Activated CD4-positive, alpha-beta memory T cell treated with anti-CD3 and anti-CD28 coated beads, Interleukin-2, amount 10 ng/mL, durations not matched to agents 7 days and 5 days (primary cell): ENCODE data around the gene FUCA2. TPM values are rescaled to one million over a fixed set of nuclear protein-coding genes. Genes with fewer than 3 reads are reported as not detected.

Experiments used
- CTCF ChIA-PET: fragments of 350-600 bp; sonication (Branson Sonifier 250); formaldehyde crosslinking; loops from one replicate; lab custom pipeline; 2021; ENCODE audit warnings: antibody characterized with exemption, inconsistent platforms; lab: Charles Lee
- POLR2A ChIA-PET: fragments of 350-600 bp; sonication (Branson Sonifier 250); formaldehyde crosslinking; loops from one replicate; lab custom pipeline; 2021; ENCODE audit warnings: antibody characterized with exemption; lab: Charles Lee
- DNase-seq: peaks from one replicate; pipeline ENCODE4 v3.0.0-alpha.2; 2020
- H3K27ac Mint-ChIP-seq: one replicate; pipeline ENCODE4 v1.8.0; 2021; ENCODE audit warnings: mild to moderate bottlenecking, mixed read lengths
- H3K27me3 Mint-ChIP-seq: one replicate; pipeline ENCODE4 v1.8.0; 2021; ENCODE audit warnings: mixed read lengths
- H3K36me3 Mint-ChIP-seq: one replicate; pipeline ENCODE4 v1.8.0; 2021; ENCODE audit warnings: low read depth, mixed read lengths
- H3K4me1 Mint-ChIP-seq: one replicate; pipeline ENCODE4 v1.8.0; 2021; ENCODE audit warnings: mixed read lengths
- H3K4me3 Mint-ChIP-seq: one replicate; pipeline ENCODE4 v1.8.0; 2021; ENCODE audit warnings: mild to moderate bottlenecking, mixed read lengths
- H3K9me3 Mint-ChIP-seq: one replicate; pipeline ENCODE4 v1.8.0; 2021; ENCODE audit warnings: mixed read lengths
- total RNA-seq, 2 experiments: library from RNA; stranded (reverse); gene quantifications; one replicate each; pipeline ENCODE4 v1.2.3, GENCODE V29; 2021

Gene FUCA2, protein sequence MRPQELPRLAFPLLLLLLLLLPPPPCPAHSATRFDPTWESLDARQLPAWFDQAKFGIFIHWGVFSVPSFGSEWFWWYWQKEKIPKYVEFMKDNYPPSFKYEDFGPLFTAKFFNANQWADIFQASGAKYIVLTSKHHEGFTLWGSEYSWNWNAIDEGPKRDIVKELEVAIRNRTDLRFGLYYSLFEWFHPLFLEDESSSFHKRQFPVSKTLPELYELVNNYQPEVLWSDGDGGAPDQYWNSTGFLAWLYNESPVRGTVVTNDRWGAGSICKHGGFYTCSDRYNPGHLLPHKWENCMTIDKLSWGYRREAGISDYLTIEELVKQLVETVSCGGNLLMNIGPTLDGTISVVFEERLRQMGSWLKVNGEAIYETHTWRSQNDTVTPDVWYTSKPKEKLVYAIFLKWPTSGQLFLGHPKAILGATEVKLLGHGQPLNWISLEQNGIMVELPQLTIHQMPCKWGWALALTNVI
- 10 to 100 TPM; 22.1 to 23.1 TPM for total RNA-seq

DNA sequence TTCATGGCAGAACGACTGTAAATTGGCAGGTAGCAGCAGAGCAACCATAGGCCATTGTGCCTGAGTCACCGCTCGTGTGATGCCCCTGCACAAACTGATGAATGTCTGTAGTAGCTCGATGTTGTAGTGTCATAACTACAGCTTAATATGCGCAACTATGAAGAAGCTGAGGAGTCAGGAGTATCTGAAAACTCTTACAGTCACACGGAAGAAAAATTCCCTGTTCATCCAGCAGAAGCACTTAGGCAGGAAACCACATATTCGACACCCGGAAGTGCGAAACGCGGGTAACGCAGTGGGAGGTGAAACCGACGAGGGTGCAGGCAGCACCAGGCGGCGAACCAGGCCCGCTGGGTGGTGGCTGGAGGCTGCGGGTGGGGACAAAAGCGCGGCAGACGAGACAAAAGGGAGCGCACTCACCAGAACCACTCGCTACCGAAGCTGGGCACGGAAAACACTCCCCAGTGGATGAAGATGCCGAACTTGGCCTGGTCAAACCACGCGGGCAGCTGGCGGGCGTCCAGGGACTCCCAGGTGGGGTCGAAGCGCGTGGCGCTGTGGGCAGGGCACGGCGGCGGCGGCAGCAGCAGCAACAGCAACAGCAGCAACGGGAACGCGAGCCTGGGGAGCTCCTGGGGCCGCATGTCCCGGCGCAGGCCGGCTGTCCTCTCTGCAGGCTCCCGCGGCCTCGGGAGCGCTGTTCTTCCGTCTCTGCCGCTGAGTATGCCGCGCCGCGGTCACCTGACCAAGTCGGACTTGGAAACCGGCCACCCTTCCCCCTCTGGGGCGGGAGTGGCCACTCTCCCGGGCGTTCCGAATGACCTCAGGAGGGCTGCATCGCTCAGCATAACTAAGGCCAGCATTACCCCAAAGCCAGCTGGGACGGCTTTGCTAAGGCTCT, at the start of gene FUCA2:
Gene FUCA2, minus strand, starts transcription at position 730 of the 901 bp plus-strand sequence. Its CDS starts 86 bp downstream, at position 644.
- peaks cover 19% of the 10 kb centered on the region for H3K36me3 Mint-ChIP-seq
- peak; percentile 77 for DNase-seq
- H3K27ac Mint-ChIP-seq = peak within 1 kb of the TSS; percentile 84
- ChIA-PET POLR2A (interaction anchor here (0.7 to 4.5 kb wide), 21 partner anchors 8 to 617 kb away, joined by 3 to 68 read pairs (median 4); partner anchors contain the start of genes ADAT2, LTV1 and PEX3), CTCF (interaction anchor here (0.8 to 3.6 kb wide), 6 partner anchors 9 to 30 kb away, joined by 3 to 49 read pairs (median 8); no protein-coding TSS in a partner anchor)
- no peaks in the 10 kb centered on the region for H3K27me3 Mint-ChIP-seq
- H3K4me3 Mint-ChIP-seq = peak within 1 kb of the TSS; percentile 94
- no peaks in the 10 kb centered on the region for H3K9me3 Mint-ChIP-seq
- H3K4me1 Mint-ChIP-seq = peaks cover 35% of the 10 kb centered on the region

- no peak for DNase-seq
- Mint-ChIP-seq H3K27ac (no peak overlapping the region), H3K4me3 (no peak overlapping the region), H3K9me3 (no peaks in the 10 kb centered on the region), H3K36me3 (peaks cover 29% of the 10 kb centered on the region), H3K27me3 (no peaks in the 10 kb centered on the region), H3K4me1 (peaks cover 29% of the 10 kb centered on the region)
- POLR2A ChIA-PET = interaction anchor here (0.6 to 1.2 kb wide), 3 partner anchors 10 to 594 kb away, joined by 3 read pairs; no protein-coding TSS in a partner anchor
- CTCF ChIA-PET = no interaction called here
Measured at GRCh38 chr6:143561105-143561704, 49.7 kb upstream of the FUCA2 start.

- no peaks in the 10 kb centered on the region for H3K27me3 Mint-ChIP-seq
- H3K9me3 Mint-ChIP-seq = no peaks in the 10 kb centered on the region
- peaks cover 30% of the 10 kb centered on the region for H3K36me3 Mint-ChIP-seq
- H3K27ac Mint-ChIP-seq = no peak overlapping the region
- no peak overlapping the region for H3K4me3 Mint-ChIP-seq
- POLR2A ChIA-PET = no interaction called here
- CTCF ChIA-PET = no interaction called here
- peaks cover 41% of the 10 kb centered on the region for H3K4me1 Mint-ChIP-seq
- no peak for DNase-seq
Measured at GRCh38 chr6:143559051-143559660, 47.6 kb upstream of the FUCA2 start.

DNA sequence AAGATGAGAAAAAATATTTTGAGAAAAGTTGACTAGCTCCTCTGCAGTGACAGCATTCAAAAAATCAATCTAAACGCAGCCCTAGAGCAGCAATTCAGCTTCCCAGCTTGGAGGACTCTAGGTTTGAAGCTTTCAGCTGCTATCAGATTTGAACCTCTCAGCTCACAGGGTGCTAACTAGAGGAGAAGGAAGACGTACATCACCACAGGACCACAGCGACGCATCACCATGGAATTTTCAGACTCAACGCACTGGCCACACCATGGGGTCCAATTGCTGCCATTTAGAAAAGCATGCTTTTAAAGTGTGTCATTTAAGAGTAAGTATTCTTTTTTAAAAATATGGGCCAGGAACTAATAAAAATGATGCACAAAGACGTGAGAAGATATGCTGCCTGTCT, 45.0 kb upstream of the FUCA2 start:
- Mint-ChIP-seq H3K36me3 (peaks cover 27% of the 10 kb centered on the region), H3K27ac (no peak overlapping the region), H3K9me3 (no peaks in the 10 kb centered on the region), H3K4me1 (peaks cover 60% of the 10 kb centered on the region), H3K27me3 (no peaks in the 10 kb centered on the region), H3K4me3 (no peak overlapping the region)
- POLR2A ChIA-PET = interaction anchor here (0.8 to 1.4 kb wide), 3 partner anchors 13 to 43 kb away, joined by 3 to 4 read pairs (median 3); no protein-coding TSS in a partner anchor
- DNase-seq = no peak
- CTCF ChIA-PET = interaction anchor here (1.8 kb wide), 1 partner anchor 21 kb away, joined by 4 read pairs; no protein-coding TSS in a partner anchor

- no peaks in the 10 kb centered on the region for H3K27me3 Mint-ChIP-seq
- POLR2A ChIA-PET = interaction anchor here (0.8 to 2.3 kb wide), 5 partner anchors 11 to 44 kb away, joined by 3 to 6 read pairs (median 4); partner anchors contain the start of gene FUCA2
- H3K27ac Mint-ChIP-seq = no peak overlapping the region
- peaks cover 26% of the 10 kb centered on the region for H3K36me3 Mint-ChIP-seq
- peak overlapping the region; percentile 24 for H3K4me3 Mint-ChIP-seq
- DNase-seq = no peak
- peaks cover 56% of the 10 kb centered on the region for H3K4me1 Mint-ChIP-seq
- no peaks in the 10 kb centered on the region for H3K9me3 Mint-ChIP-seq
- CTCF ChIA-PET = interaction anchor here (0.8 to 1.8 kb wide), 4 partner anchors 17 to 457 kb away, joined by 3 to 4 read pairs (median 4); no protein-coding TSS in a partner anchor
Measured at GRCh38 chr6:143555582-143555981, 44.1 kb upstream of the FUCA2 start.

DNA sequence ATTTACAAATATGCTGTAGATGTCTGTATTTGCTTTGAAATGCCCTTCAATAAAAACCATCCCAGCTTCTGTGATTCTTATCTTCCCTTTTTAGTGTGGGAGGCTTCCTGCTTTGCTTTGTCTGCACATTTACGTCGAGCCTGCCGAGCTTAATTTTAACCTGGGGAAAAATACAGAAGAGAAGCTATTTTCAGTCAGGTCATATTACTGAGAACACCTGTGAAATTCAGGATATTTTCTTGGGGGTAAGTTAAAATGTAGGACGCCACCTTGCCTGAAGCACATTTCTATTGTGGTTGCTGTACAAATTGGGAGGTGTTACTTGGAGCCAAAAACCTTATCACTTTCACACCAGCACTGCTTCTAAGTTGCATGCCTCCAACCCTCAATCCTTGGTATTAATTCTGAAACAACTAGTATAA, 43.6 kb upstream of the FUCA2 start:
- H3K4me1 Mint-ChIP-seq = peaks cover 56% of the 10 kb centered on the region
- peaks cover 22% of the 10 kb centered on the region for H3K36me3 Mint-ChIP-seq
- H3K27ac Mint-ChIP-seq = peak overlapping the region; percentile 5
- ChIA-PET CTCF (interaction anchor here (0.8 to 1.8 kb wide), 5 partner anchors 17 to 458 kb away, joined by 3 to 4 read pairs (median 3); no protein-coding TSS in a partner anchor), POLR2A (interaction anchor here (0.8 to 2.3 kb wide), 4 partner anchors 9 to 44 kb away, joined by 3 to 6 read pairs (median 6); partner anchors contain the start of gene FUCA2)
- H3K9me3 Mint-ChIP-seq = no peaks in the 10 kb centered on the region
- peak overlapping the region; percentile 19 for H3K4me3 Mint-ChIP-seq
- no peak for DNase-seq
- no peaks in the 10 kb centered on the region for H3K27me3 Mint-ChIP-seq

- no peak overlapping the region for H3K4me3 Mint-ChIP-seq
- H3K4me1 Mint-ChIP-seq = peaks cover 73% of the 10 kb centered on the region
- no peak for DNase-seq
Measured at GRCh38 chr6:143553337-143553736, 41.8 kb upstream of the FUCA2 start.

DNA sequence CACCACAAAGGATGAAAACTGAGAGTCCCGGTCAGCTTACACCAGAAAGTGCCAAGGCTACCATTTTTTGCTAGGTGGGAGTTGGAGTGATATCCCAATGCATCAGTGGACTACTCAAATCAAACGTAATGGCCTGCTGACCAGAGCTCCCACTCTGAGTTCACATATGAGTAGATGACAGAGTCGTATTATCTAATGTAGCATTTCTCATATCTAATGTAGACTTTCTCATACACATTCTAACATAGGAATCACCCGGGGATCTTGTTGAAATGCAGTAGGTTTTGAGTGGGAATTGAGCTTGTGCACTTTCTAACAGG, 38.4 kb upstream of the FUCA2 start:
- no peaks in the 10 kb centered on the region for H3K9me3 Mint-ChIP-seq
- H3K4me3 Mint-ChIP-seq = no peak overlapping the region
- no peaks in the 10 kb centered on the region for H3K27me3 Mint-ChIP-seq
- H3K4me1 Mint-ChIP-seq = peaks cover 83% of the 10 kb centered on the region
- peaks cover 19% of the 10 kb centered on the region for H3K36me3 Mint-ChIP-seq
- CTCF ChIA-PET = interaction anchor here (1.4 to 1.6 kb wide), 3 partner anchors 10 to 26 kb away, joined by 5 to 13 read pairs (median 6); no protein-coding TSS in a partner anchor
- no peak overlapping the region for H3K27ac Mint-ChIP-seq
- POLR2A ChIA-PET = interaction anchor here (0.8 to 6.6 kb wide), 6 partner anchors 9 to 38 kb away, joined by 3 to 56 read pairs (median 3); partner anchors contain the start of gene FUCA2
- DNase-seq = no peak

More at GRCh38 chr6:143553337-143553736, 41.8 kb upstream of the FUCA2 start:
- Mint-ChIP-seq H3K36me3 (peaks cover 28% of the 10 kb centered on the region), H3K27me3 (no peaks in the 10 kb centered on the region), H3K27ac (peak overlapping the region; percentile 23), H3K9me3 (no peaks in the 10 kb centered on the region)
- ChIA-PET CTCF (interaction anchor here (0.7 to 1.2 kb wide), 2 partner anchors 15 to 48 kb away, joined by 3 to 4 read pairs; no protein-coding TSS in a partner anchor), POLR2A (interaction anchor here (0.8 to 1.5 kb wide), 5 partner anchors 11 to 17 kb away, joined by 3 to 6 read pairs (median 4); no protein-coding TSS in a partner anchor)

DNA sequence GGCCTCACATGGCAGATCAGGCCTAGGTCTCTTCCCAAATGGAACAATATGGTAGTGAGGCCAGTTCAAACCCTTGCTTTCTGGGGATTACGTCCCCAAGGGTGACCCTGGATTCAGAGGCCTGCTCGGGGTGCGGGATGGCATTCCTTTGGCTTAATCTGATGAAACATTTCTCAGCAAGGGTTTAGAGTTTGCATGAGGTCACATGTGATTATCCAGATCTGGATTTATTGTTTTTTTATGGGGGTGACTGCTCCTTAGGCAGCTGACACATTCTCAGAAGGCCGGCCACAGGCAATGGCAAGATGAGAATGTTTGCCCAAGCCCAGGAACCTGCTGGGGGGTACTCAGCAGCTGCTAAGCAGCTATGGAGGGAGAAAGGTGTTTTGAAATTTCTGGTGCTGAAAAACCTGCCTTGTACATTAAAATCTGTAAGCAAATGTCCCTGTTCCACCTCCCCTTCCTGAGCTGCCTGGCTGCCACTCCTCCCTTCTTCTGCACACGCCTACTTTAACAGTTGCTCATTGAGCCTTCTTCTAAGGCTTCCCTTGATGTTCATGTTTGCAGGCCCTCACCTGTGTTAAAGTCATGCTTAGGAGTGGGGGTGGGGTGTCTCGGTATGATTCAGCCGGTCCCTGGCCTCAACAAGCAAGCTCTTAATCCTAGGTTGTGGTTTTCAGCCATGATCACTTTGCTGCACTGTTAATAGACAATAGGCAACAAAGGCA, 37.9 kb upstream of the FUCA2 start:
- H3K4me3 Mint-ChIP-seq = no peak overlapping the region
- no peaks in the 10 kb centered on the region for H3K27me3 Mint-ChIP-seq
- peaks cover 83% of the 10 kb centered on the region for H3K4me1 Mint-ChIP-seq
- peak; percentile 55 for DNase-seq
- ChIA-PET CTCF (interaction anchor here (1.4 to 1.6 kb wide), 3 partner anchors 10 to 26 kb away, joined by 5 to 13 read pairs (median 6); no protein-coding TSS in a partner anchor), POLR2A (interaction anchor here (0.8 to 6.6 kb wide), 6 partner anchors 8 to 38 kb away, joined by 3 to 56 read pairs (median 3); partner anchors contain the start of gene FUCA2)
- no peaks in the 10 kb centered on the region for H3K9me3 Mint-ChIP-seq
- H3K36me3 Mint-ChIP-seq = peaks cover 19% of the 10 kb centered on the region
- H3K27ac Mint-ChIP-seq = peak overlapping the region; percentile 42

DNA sequence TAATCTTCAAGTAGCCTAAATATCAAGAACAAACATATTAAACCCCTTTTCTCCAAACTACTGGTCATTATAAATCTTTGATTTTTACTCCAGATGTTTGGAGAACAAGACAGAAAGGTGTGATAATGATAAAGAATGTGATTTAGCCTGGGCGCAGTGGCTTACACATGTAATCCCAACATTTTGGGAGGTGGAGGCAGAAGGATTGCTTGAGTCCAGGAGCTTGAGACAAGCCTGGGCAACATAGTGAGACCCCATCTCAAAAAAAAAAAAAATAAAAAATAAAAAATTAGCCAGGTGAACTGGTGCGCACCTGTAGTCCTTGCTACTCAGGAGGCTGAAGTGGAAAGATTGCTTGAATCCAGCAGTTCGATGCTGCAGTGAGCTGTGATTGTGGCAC, 35.1 kb upstream of the FUCA2 start:
- H3K27ac Mint-ChIP-seq = peak overlapping the region; percentile 90
- H3K4me1 Mint-ChIP-seq = peaks cover 87% of the 10 kb centered on the region
- H3K36me3 Mint-ChIP-seq = peaks cover 19% of the 10 kb centered on the region
- H3K4me3 Mint-ChIP-seq = no peak overlapping the region
- no peaks in the 10 kb centered on the region for H3K27me3 Mint-ChIP-seq
- H3K9me3 Mint-ChIP-seq = no peaks in the 10 kb centered on the region
- CTCF ChIA-PET = interaction anchor here (0.9 to 1.8 kb wide), 3 partner anchors 11 to 309 kb away, joined by 3 to 6 read pairs (median 6); no protein-coding TSS in a partner anchor
- POLR2A ChIA-PET = interaction anchor here (0.7 to 6.6 kb wide), 4 partner anchors 8 to 296 kb away, joined by 3 to 56 read pairs (median 6); partner anchors contain the start of genes FUCA2 and LTV1
- DNase-seq = no peak
